ENCODE measurements around the gene XYLT1. TPM values are rescaled to one million over a fixed set of nuclear protein-coding genes. Genes with fewer than 3 reads are reported as not detected.

Gene XYLT1
- total and polyA plus RNA-seq, 9 of the 15 experiments (the other 6 are each of a cell fraction or from before 2014, with no cell fraction given), result 0.03 to 0.09 (median 0.08) TPM; not detected in 6

- H3K79me2 ChIP-seq (ENCODE audit: control insufficient read depth, insufficient read depth, low read length), result no peaks in the 10 kb centered on the region
- FAIRE-seq, result no peak
- WGBS (ENCODE audit: insufficient coverage, low coverage, missing lambda C conversion rate), result 0% methylated on average over 8 of the region's 8 CpGs
- in situ Hi-C loops (cut with MboI) (no loop called here), intact Hi-C loops (cut with micrococcal nuclease) (no loop called here)
- no peak for DNase-seq (ENCODE audit: extremely low read depth in 1 of 4, low spot score in 3 of 4)
- H3K27me3 ChIP-seq (ENCODE audit: control insufficient read depth in 2 of 2, insufficient read depth in 2 of 2, low read length in 2 of 2), result peaks cover 0 to 25% of the 10 kb centered on the region in 2 experiments; a peak in 2 of 5 replicates
- POLR2A ChIA-PET, result interaction anchor here (0.6 to 1.3 kb wide), 3 partner anchors 31 to 97 kb away, joined by 3 read pairs; no protein-coding TSS in a partner anchor
- no peaks in the 10 kb centered on the region for H3K36me3 ChIP-seq (ENCODE audit: control insufficient read depth, insufficient read depth, low read length)
- no peak overlapping the region for H2AFZ ChIP-seq (ENCODE audit: low read depth, low read length)
- TF ChIP-seq COPS2 (conservative IDR thresholded peaks at IDR 0.05) (no peak), MLX (CRISPR knock-in tag; conservative IDR thresholded peaks at IDR 0.05) (no peak), MIER1 (IDR thresholded peaks at IDR 0.05; ENCODE audit: low read depth) (no peak), BRCA1 (IDR thresholded peaks at IDR 0.05) (no peak), BRCA1 (CRISPR knock-in tag; IDR thresholded peaks at IDR 0.05) (no peak), SAP30 (IDR thresholded peaks at IDR 0.05; ENCODE audit: borderline replicate concordance, insufficient read depth, low read depth, low read length, poor library complexity, severe bottlenecking) (no peak), SNIP1 (IDR thresholded peaks at IDR 0.05; ENCODE audit: low read depth) (no peak), ZBTB49 (CRISPR knock-in tag; IDR thresholded peaks at IDR 0.05; ENCODE audit: borderline replicate concordance) (no peak)
- no peaks in the 10 kb centered on the region for H3K9me3 ChIP-seq (replicated peaks; ENCODE audit: control insufficient read depth, insufficient read depth, low read depth, low read length)
- H3K4me3 ChIP-seq, result no peak overlapping the region
- H3K27ac ChIP-seq (ENCODE audit: extremely low read depth, low read depth, low read length), result no peak overlapping the region
- H3K9ac ChIP-seq (ENCODE audit: insufficient read depth in 1 of 2, low read depth in 2 of 2, low read length in 2 of 2), result no peak overlapping the region
- no peak overlapping the region for H3K4me2 ChIP-seq (ENCODE audit: insufficient read depth, low read length)
- H4K20me1 ChIP-seq (replicated peaks; ENCODE audit: control insufficient read depth, insufficient read depth, low read length), result no peaks in the 10 kb centered on the region; the same call in none of the 2 replicates
- no peaks in the 10 kb centered on the region for H3K9me1 ChIP-seq (ENCODE audit: control insufficient read depth, insufficient read depth, low read length)
- no peak for ATAC-seq
- BruUV-seq (replicated peaks), result no TSS peak
- CTCF ChIA-PET (ENCODE audit: low intra/inter-chr PET ratio), result no interaction called here
- H3K4me1 ChIP-seq (replicated peaks in 1 of 2; ENCODE audit: control insufficient read depth in 2 of 2, insufficient read depth in 2 of 2, low read length in 2 of 2), result no peaks in the 10 kb centered on the region
Observed at GRCh38 chr16:17246268-17246885, 224.4 kb downstream of the XYLT1 start.

Data from K562 (cell line).